ENCODE results near the gene CENPB.
A peak's percentile ranks its signal among the peaks of the same experiment; 100 is the strongest.

Gene CENPB

GRCh38 chr20:3748073-3748472 lies 38.5 kb downstream of the CENPB start:
- no peak overlapping the region for H3K4me3 ChIP-seq
- TF ChIP-seq FOXP2 (optimal IDR thresholded peaks at IDR 0.05; ENCODE audit: control extremely low read depth, extremely low read length, insufficient read depth) = no peak
- TF ChIP-seq POLR2AphosphoS5 (IDR thresholded peaks at IDR 0.05; ENCODE audit: borderline replicate concordance, low read depth, low read length) = no peak
- TF ChIP-seq EZH2 (IDR thresholded peaks at IDR 0.05) = no peak
- H3K9me3 ChIP-seq (ENCODE audit: low read depth, low read length) = no peaks in the 10 kb centered on the region
- no peak for DNase-seq (ENCODE audit: low read depth, low spot score)
- no peak overlapping the region for H3K9ac ChIP-seq (ENCODE audit: insufficient read length)
- no peak overlapping the region for H3K27ac ChIP-seq
- no peaks in the 10 kb centered on the region for H3K36me3 ChIP-seq (ENCODE audit: insufficient read depth, low read length)

GRCh38 chr20:3747471-3747870 lies 39.1 kb downstream of the CENPB start:
- no peaks in the 10 kb centered on the region for H3K9me3 ChIP-seq (ENCODE audit: low read depth, low read length)
- H3K36me3 ChIP-seq (ENCODE audit: insufficient read depth, low read length) = no peaks in the 10 kb centered on the region
- no peak overlapping the region for H3K9ac ChIP-seq (ENCODE audit: insufficient read length)
- TF ChIP-seq POLR2AphosphoS5 (IDR thresholded peaks at IDR 0.05; ENCODE audit: borderline replicate concordance, low read depth, low read length) (no peak), EZH2 (IDR thresholded peaks at IDR 0.05) (no peak), FOXP2 (optimal IDR thresholded peaks at IDR 0.05; ENCODE audit: control extremely low read depth, extremely low read length, insufficient read depth) (no peak)
- H3K27ac ChIP-seq = no peak overlapping the region
- DNase-seq (ENCODE audit: low read depth, low spot score) = no peak
- H3K4me3 ChIP-seq = no peak overlapping the region

DNA sequence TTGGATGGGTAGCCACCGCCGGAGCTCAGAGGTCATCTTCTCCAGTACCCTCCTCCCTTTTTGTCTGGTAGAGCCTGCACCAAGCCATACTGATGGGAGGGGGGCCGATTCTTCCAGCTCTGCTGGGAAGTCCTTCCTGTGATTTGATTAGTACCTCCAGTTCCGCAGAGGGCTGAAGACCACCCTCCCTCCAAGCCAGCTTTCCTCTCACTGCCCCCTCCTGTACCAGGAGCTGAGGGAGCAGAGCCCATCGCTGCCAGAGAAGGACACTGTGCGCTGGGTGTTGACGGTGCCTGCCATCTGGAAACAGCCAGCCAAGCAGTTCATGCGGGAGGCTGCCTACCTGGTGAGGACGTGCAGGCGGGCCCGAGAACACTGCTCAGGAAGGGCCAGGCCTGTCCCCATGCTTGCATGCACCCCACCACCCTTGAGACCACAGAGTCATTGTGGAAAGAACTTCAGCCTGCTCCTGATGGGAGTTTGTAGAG lies 40.8 kb downstream of the CENPB start:
- H3K9ac ChIP-seq (ENCODE audit: insufficient read length) = no peak overlapping the region
- no peak overlapping the region for H3K27ac ChIP-seq
- no peaks in the 10 kb centered on the region for H3K36me3 ChIP-seq (ENCODE audit: insufficient read depth, low read length)
- TF ChIP-seq EZH2 (IDR thresholded peaks at IDR 0.05) = no peak
- no peak for TF ChIP-seq FOXP2 (optimal IDR thresholded peaks at IDR 0.05; ENCODE audit: control extremely low read depth, extremely low read length, insufficient read depth)
- no peak for TF ChIP-seq POLR2AphosphoS5 (IDR thresholded peaks at IDR 0.05; ENCODE audit: borderline replicate concordance, low read depth, low read length)
- H3K9me3 ChIP-seq (ENCODE audit: low read depth, low read length) = no peaks in the 10 kb centered on the region
- no peak overlapping the region for H3K4me3 ChIP-seq
- DNase-seq (ENCODE audit: low read depth, low spot score) = no peak

DNA sequence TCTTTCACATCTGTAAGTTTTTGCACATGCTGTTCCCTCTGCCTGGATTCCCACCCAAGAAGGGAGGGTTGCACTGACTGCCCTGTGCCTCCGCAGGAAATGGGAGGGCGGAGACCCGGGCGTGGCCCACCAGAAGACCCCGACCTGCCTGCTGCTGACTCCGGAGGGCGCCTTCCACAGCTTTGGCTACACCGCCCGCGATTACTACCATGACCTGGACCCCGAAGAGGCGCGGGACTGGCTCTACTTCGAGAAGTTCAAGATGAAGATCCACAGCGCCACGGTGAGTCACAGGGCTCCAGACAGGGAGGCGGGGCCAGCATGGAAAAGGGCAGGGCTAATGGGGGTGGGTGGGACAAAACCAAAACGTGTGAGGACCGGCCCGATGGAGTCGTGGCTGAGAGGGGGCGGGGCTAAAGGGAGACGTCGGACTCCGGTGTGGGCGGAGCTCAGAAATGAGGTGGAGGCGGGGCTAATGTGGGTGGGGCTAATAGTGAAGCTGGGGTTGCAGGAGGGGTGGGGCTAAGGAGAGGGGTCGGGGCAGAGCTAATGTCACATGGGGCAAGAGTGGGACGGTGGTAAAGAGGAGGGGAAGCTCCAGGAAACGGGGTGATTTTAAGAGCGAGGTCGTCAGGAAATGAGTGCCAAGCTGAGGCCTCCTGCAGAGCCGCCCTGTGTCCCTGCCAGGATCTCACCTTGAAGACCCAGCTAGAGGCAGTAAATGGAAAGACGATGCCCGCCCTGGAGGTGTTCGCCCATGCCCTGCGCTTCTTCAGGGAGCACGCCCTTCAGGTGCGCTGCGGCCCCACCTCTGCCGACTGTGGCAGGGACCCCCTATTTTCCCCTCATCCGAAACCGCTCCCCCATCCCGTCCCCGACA lies 41.5 kb downstream of the CENPB start:
- TF ChIP-seq EZH2 (IDR thresholded peaks at IDR 0.05) (no peak), FOXP2 (optimal IDR thresholded peaks at IDR 0.05; ENCODE audit: control extremely low read depth, extremely low read length, insufficient read depth) (no peak), POLR2AphosphoS5 (IDR thresholded peaks at IDR 0.05; ENCODE audit: borderline replicate concordance, low read depth, low read length) (no peak)
- peak overlapping the region; percentile 33; the same call in 1 of the 2 replicates for H3K4me3 ChIP-seq

GRCh38 chr20:3744037-3744436 lies 42.5 kb downstream of the CENPB start:
- TF ChIP-seq POLR2AphosphoS5 (IDR thresholded peaks at IDR 0.05; ENCODE audit: borderline replicate concordance, low read depth, low read length) = no peak
- no peak for TF ChIP-seq FOXP2 (optimal IDR thresholded peaks at IDR 0.05; ENCODE audit: control extremely low read depth, extremely low read length, insufficient read depth)
- TF ChIP-seq EZH2 (IDR thresholded peaks at IDR 0.05) = no peak
- no peaks in the 10 kb centered on the region for H3K36me3 ChIP-seq (ENCODE audit: insufficient read depth, low read length)
- no peak overlapping the region for H3K27ac ChIP-seq
- no peak for DNase-seq (ENCODE audit: low read depth, low spot score)
- no peaks in the 10 kb centered on the region for H3K9me3 ChIP-seq (ENCODE audit: low read depth, low read length)
- no peak overlapping the region for H3K4me3 ChIP-seq
- no peak overlapping the region for H3K9ac ChIP-seq (ENCODE audit: insufficient read length)

More for the DNA sequence above, 41.5 kb downstream of the CENPB start:
- Histone ChIP-seq H3K9ac (ENCODE audit: insufficient read length) (no peak overlapping the region), H3K9me3 (ENCODE audit: low read depth, low read length) (no peaks in the 10 kb centered on the region), H3K27ac (no peak overlapping the region), H3K36me3 (ENCODE audit: insufficient read depth, low read length) (no peaks in the 10 kb centered on the region)
- DNase-seq (ENCODE audit: low read depth, low spot score) = peak; percentile 42

DNA sequence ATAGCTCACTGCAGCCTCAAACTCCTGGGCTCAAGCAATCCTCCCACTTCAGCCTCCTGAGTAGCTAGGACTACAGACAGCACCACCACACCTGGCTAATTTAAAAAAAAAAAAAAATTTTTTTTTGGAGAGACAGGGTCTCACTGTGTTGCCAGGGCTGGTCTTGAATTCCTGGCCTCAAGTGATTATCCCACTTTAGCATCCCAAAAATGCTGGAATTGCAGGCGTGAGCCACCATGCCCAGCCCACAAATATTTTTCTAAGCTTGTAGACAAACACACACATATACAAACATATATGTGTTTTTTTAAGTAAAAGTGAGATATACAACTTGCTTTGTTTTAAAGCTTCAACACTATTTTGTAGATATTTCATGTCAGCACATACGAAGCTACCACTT lies 43.3 kb downstream of the CENPB start:
- no peak for DNase-seq (ENCODE audit: low read depth, low spot score)
- Histone ChIP-seq H3K27ac (no peak overlapping the region), H3K4me3 (no peak overlapping the region), H3K9ac (ENCODE audit: insufficient read length) (no peak overlapping the region), H3K36me3 (ENCODE audit: insufficient read depth, low read length) (no peaks in the 10 kb centered on the region), H3K9me3 (ENCODE audit: low read depth, low read length) (no peaks in the 10 kb centered on the region)
- TF ChIP-seq EZH2 (IDR thresholded peaks at IDR 0.05) (no peak), FOXP2 (optimal IDR thresholded peaks at IDR 0.05; ENCODE audit: control extremely low read depth, extremely low read length, insufficient read depth) (no peak), POLR2AphosphoS5 (IDR thresholded peaks at IDR 0.05; ENCODE audit: borderline replicate concordance, low read depth, low read length) (no peak)

DNA sequence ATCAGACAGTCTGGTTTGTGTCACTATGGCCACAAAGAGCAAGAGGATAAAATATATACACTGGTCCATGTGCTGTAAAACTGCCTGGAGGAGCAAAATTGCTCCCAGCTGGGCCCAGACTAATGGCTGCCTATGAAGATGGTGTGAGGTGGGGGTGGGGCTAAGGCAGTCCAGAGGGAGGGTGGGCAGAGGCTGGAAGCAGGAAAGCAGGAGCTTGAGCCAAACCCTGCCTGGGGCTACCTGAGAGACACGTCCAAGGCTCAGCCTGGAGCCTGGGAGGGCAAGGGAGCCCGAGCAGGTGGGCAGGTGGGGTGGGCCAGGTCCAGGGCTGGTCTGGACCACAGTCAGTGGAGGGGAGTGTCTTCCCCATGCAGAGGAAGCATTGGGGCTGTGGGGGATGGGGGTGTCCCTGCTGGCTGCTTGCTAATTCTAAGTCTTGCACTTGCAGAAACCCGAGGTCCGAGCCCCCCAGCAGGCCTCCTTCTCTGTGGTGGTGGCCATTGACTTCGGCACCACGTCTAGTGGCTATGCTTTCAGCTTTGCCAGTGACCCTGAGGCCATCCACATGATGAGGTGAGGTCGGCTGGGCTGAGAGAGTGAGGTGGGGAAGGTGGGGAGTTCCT lies 44.6 kb downstream of the CENPB start:
- H3K9ac ChIP-seq (ENCODE audit: insufficient read length) = no peak overlapping the region
- H3K36me3 ChIP-seq (ENCODE audit: insufficient read depth, low read length) = no peaks in the 10 kb centered on the region
- H3K27ac ChIP-seq = no peak overlapping the region
- DNase-seq (ENCODE audit: low read depth, low spot score) = no peak
- TF ChIP-seq POLR2AphosphoS5 (IDR thresholded peaks at IDR 0.05; ENCODE audit: borderline replicate concordance, low read depth, low read length) (no peak), FOXP2 (optimal IDR thresholded peaks at IDR 0.05; ENCODE audit: control extremely low read depth, extremely low read length, insufficient read depth) (no peak), EZH2 (IDR thresholded peaks at IDR 0.05) (no peak)
- H3K4me3 ChIP-seq = no peak overlapping the region
- no peaks in the 10 kb centered on the region for H3K9me3 ChIP-seq (ENCODE audit: low read depth, low read length)

DNA sequence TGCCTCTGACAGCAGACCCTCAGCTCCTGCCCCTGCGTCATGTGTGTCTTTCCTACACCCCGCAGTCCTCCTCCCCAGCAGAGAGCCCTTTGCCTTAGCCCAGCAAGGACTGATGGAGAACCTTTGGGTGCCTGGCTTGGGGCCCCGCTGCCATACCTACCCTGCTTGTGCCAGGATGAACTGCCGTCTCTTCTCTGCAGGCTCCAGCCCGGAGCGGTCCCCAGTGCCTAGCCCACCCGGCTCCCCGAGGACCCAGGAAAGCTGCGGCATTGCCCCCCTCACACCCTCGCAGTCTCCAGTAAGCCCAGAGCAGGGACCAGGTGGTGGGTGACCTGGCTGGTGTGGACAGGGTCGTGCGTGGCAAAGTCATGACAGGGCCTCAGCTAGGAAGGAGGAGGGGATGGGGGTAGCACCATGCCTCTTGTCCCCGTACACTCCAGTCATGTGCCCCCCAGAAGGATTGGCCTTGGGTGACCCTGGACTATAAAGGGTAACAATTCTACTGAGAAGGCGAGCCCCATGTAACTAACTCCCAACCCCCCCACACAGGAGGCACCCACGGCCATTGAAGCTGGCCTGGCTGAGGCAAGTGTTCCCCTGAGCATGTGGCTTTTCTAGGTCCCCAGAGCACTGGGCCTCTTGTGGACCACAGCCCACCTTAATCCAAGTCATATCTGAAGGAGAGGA lies 45.8 kb downstream of the CENPB start:
- Histone ChIP-seq H3K27ac (no peak overlapping the region), H3K36me3 (ENCODE audit: insufficient read depth, low read length) (no peaks in the 10 kb centered on the region), H3K4me3 (no peak overlapping the region), H3K9me3 (ENCODE audit: low read depth, low read length) (no peaks in the 10 kb centered on the region), H3K9ac (ENCODE audit: insufficient read length) (no peak overlapping the region)
- TF ChIP-seq EZH2 (IDR thresholded peaks at IDR 0.05) (no peak), POLR2AphosphoS5 (IDR thresholded peaks at IDR 0.05; ENCODE audit: borderline replicate concordance, low read depth, low read length) (no peak), FOXP2 (optimal IDR thresholded peaks at IDR 0.05; ENCODE audit: control extremely low read depth, extremely low read length, insufficient read depth) (no peak)
- no peak for DNase-seq (ENCODE audit: low read depth, low spot score)
